A673 (cell line): ENCODE measurements around the gene SCART1. TPM values are rescaled to one million over a fixed set of nuclear protein-coding genes. Genes with fewer than 3 reads are reported as not detected.

ENCODE experiments used
- BruUV-seq: library from RNA; stranded (reverse); fragments of 400-500 nt; replicated peaks from 2 replicates; lab custom pipeline; 2021; lab: Mats Ljungman, UMichigan
- CTCF ChIA-PET: fragments of 300-600 bp; sonication (Branson Sonifier 250); formaldehyde crosslinking; loops from one replicate; lab custom pipeline; 2022; ENCODE audit warnings: antibody characterized with exemption; lab: Charles Lee
- POLR2A ChIA-PET: fragments of 300-600 bp; sonication (Branson Sonifier 250); formaldehyde crosslinking; loops from one replicate; lab custom pipeline; 2022; ENCODE audit warnings: antibody characterized with exemption; ENCODE audit not compliant: low non-redundant PET; lab: Charles Lee
- DNase-seq: peaks from one replicate; pipeline ENCODE4 v3.0.0-alpha.2; 2015; ENCODE audit warnings: low spot score
- H3K27ac ChIP-seq: fragments of 200-600 bp; sonication (generic); 2 replicates; pipeline ENCODE4 v1.5.1; 2016; ENCODE audit warnings: mixed run types, low read depth, mild to moderate bottlenecking, mixed read lengths, antibody characterized with exemption, low read length; ENCODE audit not compliant: poor library complexity, severe bottlenecking
- H3K27me3 ChIP-seq: fragments of 200-600 bp; sonication (generic); replicated peaks from 2 replicates; pipeline ENCODE4 v1.6.1; 2017; ENCODE audit warnings: mixed run types, low read depth, mild to moderate bottlenecking, mixed read lengths, antibody characterized with exemption, low read length; ENCODE audit not compliant: insufficient read depth, poor library complexity
- H3K36me3 ChIP-seq: fragments of 200-600 bp; sonication (generic); 2 replicates; pipeline ENCODE4 v1.6.1; 2016; ENCODE audit warnings: mixed run types, mild to moderate bottlenecking, mixed read lengths, antibody characterized with exemption, low read length; ENCODE audit not compliant: insufficient read depth, poor library complexity, severe bottlenecking
- H3K4me1 ChIP-seq: fragments of 200-600 bp; sonication (generic); 2 replicates; pipeline ENCODE4 v1.6.1; 2017; ENCODE audit warnings: mixed run types, mild to moderate bottlenecking, mixed read lengths, antibody characterized with exemption, low read length; ENCODE audit not compliant: insufficient read depth, poor library complexity, severe bottlenecking
- H3K4me3 ChIP-seq: fragments of 200-600 bp; sonication (generic); 2 replicates; pipeline ENCODE4 v1.5.1; 2016; ENCODE audit warnings: low read depth, mixed run types, mild to moderate bottlenecking, mixed read lengths, low read length; ENCODE audit not compliant: poor library complexity, severe bottlenecking
- H3K9me3 ChIP-seq: fragments of 200-600 bp; sonication (generic); 2 replicates; pipeline ENCODE4 v1.6.1; 2016; ENCODE audit warnings: mixed run types, low read depth, mild to moderate bottlenecking, mixed read lengths, antibody characterized with exemption, low read length; ENCODE audit not compliant: poor library complexity, severe bottlenecking
- EZH2 ChIP-seq: fragments of 200-600 bp; sonication (generic); IDR thresholded peaks from 2 replicates; pipeline ENCODE4 v1.6.1; 2017; ENCODE audit warnings: borderline replicate concordance, low read depth, mild to moderate bottlenecking, mixed read lengths, antibody characterized with exemption, low read length; ENCODE audit not compliant: poor library complexity, severe bottlenecking
- intact Hi-C: fragments of 100-400 bp; cut with micrococcal nuclease; formaldehyde crosslinking; loops from one replicate; pipeline ENCODE4 v1.10.0; 2022; ENCODE audit not compliant: unreplicated experiment
- total RNA-seq: library from RNA; stranded (reverse); gene quantifications from 2 replicates; pipeline ENCODE4 v1.2.3, GENCODE V29; 2021
- TF ChIP-seq, protein P1 (sequence below): fragments of 300-800, 200-600 bp; sonication (generic); conservative IDR thresholded peaks from 2 replicates; pipeline ENCODE4 v1.5.1; 2017; ENCODE audit warnings: low read depth, mild to moderate bottlenecking, antibody characterized with exemption, low read length, moderate library complexity, mixed read lengths

Gene SCART1
- total RNA-seq, 1 experiment from 2014 or later: 1.8 TPM

DNA sequence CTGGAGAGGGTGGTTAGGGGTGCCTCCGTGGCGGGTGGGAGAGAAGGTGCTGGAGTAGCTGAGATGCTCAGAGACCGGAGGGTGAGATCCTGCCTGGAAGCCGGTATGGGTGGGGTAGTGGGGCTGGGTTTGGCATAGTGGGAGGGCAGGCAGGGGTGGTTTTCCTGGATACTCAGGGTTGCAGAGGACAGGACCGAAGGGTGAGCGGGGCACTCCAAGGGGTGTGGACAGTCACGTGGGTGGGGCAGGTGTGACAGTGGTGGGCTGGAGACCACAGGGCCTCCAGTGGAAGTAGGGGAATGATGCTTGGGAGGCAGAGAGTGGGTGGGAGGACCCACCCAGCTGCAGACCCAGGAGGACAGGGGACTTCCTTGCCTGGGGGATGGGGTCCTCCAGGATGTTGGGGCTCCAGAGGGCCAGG, 1.9 kb downstream of the SCART1 start:
- intact Hi-C loops: no loop called here
- Histone ChIP-seq H3K9me3 (no peaks in the 10 kb centered on the region), H3K4me1 (no peaks in the 10 kb centered on the region), H3K27me3 (no peaks in the 10 kb centered on the region), H3K4me3 (no peak overlapping the region), H3K27ac (no peak overlapping the region), H3K36me3 (no peaks in the 10 kb centered on the region)
- ChIA-PET CTCF (no interaction called here), POLR2A (no interaction called here)
- DNase-seq: no peak
- no TSS peak for BruUV-seq
- TF ChIP-seq EZH2: no peak
- TF ChIP-seq, protein P1, sequence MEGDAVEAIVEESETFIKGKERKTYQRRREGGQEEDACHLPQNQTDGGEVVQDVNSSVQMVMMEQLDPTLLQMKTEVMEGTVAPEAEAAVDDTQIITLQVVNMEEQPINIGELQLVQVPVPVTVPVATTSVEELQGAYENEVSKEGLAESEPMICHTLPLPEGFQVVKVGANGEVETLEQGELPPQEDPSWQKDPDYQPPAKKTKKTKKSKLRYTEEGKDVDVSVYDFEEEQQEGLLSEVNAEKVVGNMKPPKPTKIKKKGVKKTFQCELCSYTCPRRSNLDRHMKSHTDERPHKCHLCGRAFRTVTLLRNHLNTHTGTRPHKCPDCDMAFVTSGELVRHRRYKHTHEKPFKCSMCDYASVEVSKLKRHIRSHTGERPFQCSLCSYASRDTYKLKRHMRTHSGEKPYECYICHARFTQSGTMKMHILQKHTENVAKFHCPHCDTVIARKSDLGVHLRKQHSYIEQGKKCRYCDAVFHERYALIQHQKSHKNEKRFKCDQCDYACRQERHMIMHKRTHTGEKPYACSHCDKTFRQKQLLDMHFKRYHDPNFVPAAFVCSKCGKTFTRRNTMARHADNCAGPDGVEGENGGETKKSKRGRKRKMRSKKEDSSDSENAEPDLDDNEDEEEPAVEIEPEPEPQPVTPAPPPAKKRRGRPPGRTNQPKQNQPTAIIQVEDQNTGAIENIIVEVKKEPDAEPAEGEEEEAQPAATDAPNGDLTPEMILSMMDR: no peak

DNA sequence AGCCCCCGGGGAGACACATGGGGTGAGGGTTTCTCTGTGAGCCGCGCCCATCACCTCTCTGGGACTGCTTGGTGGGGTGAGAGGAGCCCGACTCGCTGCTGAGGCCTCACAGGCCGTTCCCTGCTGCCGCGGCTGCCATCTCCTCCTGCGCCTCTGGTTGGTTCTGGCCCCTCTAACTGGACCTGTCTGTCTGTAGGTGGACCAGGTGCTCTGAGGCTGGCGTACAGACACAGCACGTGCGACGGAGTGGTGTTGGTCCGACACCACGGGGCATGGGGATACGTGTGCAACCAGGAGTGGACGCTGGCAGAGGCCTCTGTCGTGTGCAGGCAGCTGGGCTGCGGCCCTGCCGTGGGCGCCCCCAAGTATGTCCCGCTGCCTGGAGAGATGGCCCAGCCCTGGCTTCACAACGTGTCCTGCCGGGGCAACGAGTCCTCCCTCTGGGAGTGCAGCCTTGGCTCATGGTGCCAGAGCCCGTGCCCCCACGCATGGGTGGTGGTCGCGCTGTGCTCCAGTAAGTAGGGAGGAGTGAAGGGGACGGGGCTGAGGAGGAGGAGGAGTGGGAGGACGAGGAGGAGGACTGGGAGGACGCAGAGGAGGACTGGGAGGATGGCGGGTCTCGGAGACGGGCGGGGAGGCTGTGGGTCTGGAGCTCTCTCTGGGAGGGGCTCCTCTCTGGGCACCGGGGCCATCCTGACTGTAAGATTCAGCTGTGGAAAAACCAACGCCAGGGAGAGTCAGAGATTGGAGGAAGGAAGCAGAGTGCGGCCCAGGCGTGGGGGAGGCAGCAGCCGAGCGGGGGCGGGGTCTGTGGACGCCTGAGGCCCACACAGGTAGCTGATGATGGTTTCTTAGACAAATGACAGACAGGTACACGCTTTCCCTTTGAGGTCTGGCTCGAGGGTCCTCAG, 2.6 kb downstream of the SCART1 start:
- ChIA-PET CTCF (no interaction called here), POLR2A (no interaction called here)
- no peaks in the 10 kb centered on the region for H3K36me3 ChIP-seq
- no peak overlapping the region for H3K4me3 ChIP-seq
- BruUV-seq: no TSS peak
- TF ChIP-seq, protein P1: no peak
- no peak for TF ChIP-seq EZH2
- intact Hi-C loops: no loop called here
- no peak for DNase-seq
- no peaks in the 10 kb centered on the region for H3K4me1 ChIP-seq
- H3K27me3 ChIP-seq: no peaks in the 10 kb centered on the region
- no peaks in the 10 kb centered on the region for H3K9me3 ChIP-seq
- H3K27ac ChIP-seq: no peak overlapping the region

DNA sequence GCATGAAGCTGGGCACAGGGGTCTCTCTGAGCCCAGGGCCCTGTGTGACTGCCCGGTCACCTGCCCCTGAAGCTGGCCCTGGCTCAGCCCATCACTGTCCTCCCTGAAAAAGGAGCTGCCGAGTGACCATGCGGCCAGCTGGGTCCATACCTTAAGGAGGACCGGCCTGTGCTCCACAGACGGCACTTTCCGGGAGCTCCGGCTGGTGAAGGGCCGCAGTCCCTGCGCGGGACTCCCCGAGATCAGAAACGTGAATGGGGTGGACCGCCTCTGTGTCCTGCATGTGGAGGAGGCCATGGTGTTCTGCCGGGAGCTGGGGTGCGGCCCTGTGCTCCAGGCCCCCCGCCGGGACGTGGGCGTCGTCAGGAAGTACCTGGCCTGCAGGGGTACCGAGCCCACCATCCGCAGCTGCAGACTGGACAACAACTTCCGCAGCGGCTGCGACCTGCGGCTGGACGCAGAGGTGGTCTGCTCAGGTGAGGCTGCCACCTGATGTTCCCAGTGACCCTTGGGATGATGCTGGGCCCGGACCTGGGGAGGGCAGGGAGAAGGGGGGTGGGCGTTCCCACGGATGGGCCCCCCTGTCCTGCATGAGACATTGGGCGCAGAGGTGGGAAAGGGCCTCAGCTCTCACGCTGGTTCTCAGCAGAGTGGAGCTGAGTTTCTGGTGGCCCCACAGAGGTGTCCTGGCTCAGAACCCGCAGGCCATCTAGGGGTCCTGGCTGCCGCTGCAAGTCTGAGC, 3.5 kb downstream of the SCART1 start:
- H3K4me1 ChIP-seq: no peaks in the 10 kb centered on the region
- no peak overlapping the region for H3K27ac ChIP-seq
- no peak for DNase-seq
- H3K9me3 ChIP-seq: no peaks in the 10 kb centered on the region
- POLR2A ChIA-PET: no interaction called here
- BruUV-seq: no TSS peak
- H3K36me3 ChIP-seq: no peaks in the 10 kb centered on the region
- H3K4me3 ChIP-seq: no peak overlapping the region
- intact Hi-C loops: no loop called here
- H3K27me3 ChIP-seq: no peaks in the 10 kb centered on the region
- TF ChIP-seq EZH2: no peak
- TF ChIP-seq, protein P1: no peak
- CTCF ChIA-PET: no interaction called here
